HepG2 (cell line): ENCODE data around the gene CAST. TPM values are rescaled to one million over a fixed set of nuclear protein-coding genes. Genes with fewer than 3 reads are reported as not detected.

ENCODE experiments used
- ATAC-seq: fragments of 200-7000 bp; cut with Tn5 transposase; 3 replicates; pipeline ENCODE4 v1.9.1; 2020; ENCODE audit warnings: mild to moderate bottlenecking, moderate library complexity
- BruUV-seq: library from RNA; stranded (reverse); fragments of 400-500 nt; replicated peaks from 2 replicates; lab custom pipeline; 2021; lab: Mats Ljungman, UMichigan
- CTCF ChIA-PET: fragments of 300-600 bp; formaldehyde crosslinking; extraction: SDS; loops from one replicate; lab custom pipeline; 2021; ENCODE audit warnings: low total read pairs, inconsistent platforms, low intra/inter-chr PET ratio; lab: Yijun Ruan, JAX
- POLR2A ChIA-PET: fragments of 350-600 bp; sonication (Branson Sonifier 250); formaldehyde crosslinking; loops from one replicate; lab custom pipeline; 2020; ENCODE audit warnings: antibody characterized with exemption, inconsistent platforms; lab: Yijun Ruan, JAX
- DNase-seq: peaks from one replicate; pipeline ENCODE4 v3.0.0-alpha.2; 2015; ENCODE audit warnings: low spot score
- FAIRE-seq: peaks from 3 replicates; lab custom pipeline; 2011; peaks lifted over from hg19 to GRCh38; lab: Jason Lieb, UNC
- H2AFZ ChIP-seq: one replicate; pipeline ENCODE4 v1.6.1; 2011; ENCODE audit warnings: low read length, inconsistent platforms
- H3K27ac ChIP-seq: fragments of 300-600 bp; 3 replicates; pipeline ENCODE4 v1.8.0; 2011; ENCODE audit warnings: mixed run types, mild to moderate bottlenecking, mixed read lengths, low read length, inconsistent platforms; ENCODE audit not compliant: insufficient read depth; ENCODE audit errors: extremely low read length
- H3K27me3 ChIP-seq, 2 experiments: fragments of 200-600 bp in 1 of 2; 2 replicates in 1 of 2; 3 replicates in 1 of 2; pipeline versions ENCODE4 v1.6.0 to v1.8.0; 2011; ENCODE audit warnings: low read length in 2 of 2, mild to moderate bottlenecking in 2 of 2, moderate library complexity in 2 of 2, inconsistent platforms in 1 of 2; ENCODE audit not compliant: insufficient read depth in 2 of 2, control insufficient read depth in 1 of 2
- H3K36me3 ChIP-seq, 2 experiments: fragments of 200-600 bp in 1 of 2; replicated peaks in 1 of 2; 2 replicates in 1 of 2; 3 replicates in 1 of 2; pipeline versions ENCODE4 v1.5.1 to v1.8.0; 2011; ENCODE audit warnings: low read length in 2 of 2, inconsistent platforms in 1 of 2; ENCODE audit not compliant: insufficient read depth in 2 of 2, control insufficient read depth in 1 of 2
- H3K4me1 ChIP-seq: 2 replicates; pipeline ENCODE4 v1.5.1; 2012; ENCODE audit warnings: low read length, inconsistent platforms; ENCODE audit not compliant: insufficient read depth
- H3K4me2 ChIP-seq: 2 replicates; pipeline ENCODE4 v1.6.0; 2011; ENCODE audit warnings: low read depth, low read length, inconsistent platforms
- H3K4me3 ChIP-seq, 3 experiments: fragments of 200-600 bp in 1 of 3; sonication (generic), shearing (Covaris generic) in 1 of 3; replicated peaks in 1 of 3; 2 replicates each; pipeline ENCODE4 v1.5.1; 2011 to 2016; ENCODE audit warnings: low read length in 3 of 3, inconsistent platforms in 2 of 3, low read depth in 2 of 3, mild to moderate bottlenecking in 2 of 3, control low read depth in 1 of 3, mixed read lengths in 1 of 3; ENCODE audit not compliant: insufficient read depth in 1 of 3
- H3K79me2 ChIP-seq: one replicate; pipeline ENCODE4 v1.6.1; 2011; ENCODE audit warnings: low read length, inconsistent platforms; ENCODE audit not compliant: insufficient read depth
- H3K9ac ChIP-seq: 2 replicates; pipeline ENCODE4 v1.6.0; 2011; ENCODE audit warnings: mild to moderate bottlenecking, low read depth, low read length, inconsistent platforms; ENCODE audit not compliant: insufficient read depth
- H3K9me3 ChIP-seq: 2 replicates; pipeline ENCODE4 v1.5.1; 2012; ENCODE audit warnings: mild to moderate bottlenecking, low read length
- H4K20me1 ChIP-seq: 2 replicates; pipeline ENCODE4 v1.6.0; 2011; ENCODE audit warnings: inconsistent platforms, mild to moderate bottlenecking, low read length, moderate library complexity; ENCODE audit not compliant: insufficient read depth
- AKAP8 ChIP-seq: sonication (generic); formaldehyde crosslinking; IDR thresholded peaks from 2 replicates; pipeline ENCODE4 v1.5.1; 2020; ENCODE audit warnings: mild to moderate bottlenecking, missing genetic modification reagents
- JUND ChIP-seq: sonication (generic); formaldehyde crosslinking; IDR thresholded peaks from 2 replicates; pipeline ENCODE4 v1.8.0; 2022; ENCODE audit warnings: mild to moderate bottlenecking, missing genetic modification reagents
- KDM1A ChIP-seq: IDR thresholded peaks from 2 replicates; pipeline ENCODE4 v1.6.1; 2016; ENCODE audit warnings: missing compliant biosample characterization
- KDM2A ChIP-seq: sonication (generic); formaldehyde crosslinking; IDR thresholded peaks from 2 replicates; pipeline ENCODE4 v1.4.0; 2020; ENCODE audit warnings: low read depth, missing genetic modification reagents, borderline replicate concordance
- KLF6 ChIP-seq: IDR thresholded peaks from 2 replicates; pipeline ENCODE4 v1.8.0; 2016; ENCODE audit warnings: missing biosample characterization, missing genetic modification reagents
- MLLT10 ChIP-seq: sonication (generic); formaldehyde crosslinking; IDR thresholded peaks from 2 replicates; pipeline ENCODE4 v1.4.0; 2020; ENCODE audit warnings: missing genetic modification reagents
- ONECUT2 ChIP-seq: sonication (generic); formaldehyde crosslinking; IDR thresholded peaks from 2 replicates; pipeline ENCODE4 v1.4.0; 2020; ENCODE audit warnings: missing genetic modification reagents
- RAD51 ChIP-seq: fragments of 450-650 bp; IDR thresholded peaks from 2 replicates; pipeline ENCODE4 v1.6.1; 2016; ENCODE audit warnings: borderline replicate concordance
- TEAD2 ChIP-seq: sonication (generic); formaldehyde crosslinking; IDR thresholded peaks from 2 replicates; pipeline ENCODE4 v1.9.0; 2021; ENCODE audit warnings: missing genetic modification reagents
- ZBTB38 ChIP-seq: sonication (generic); formaldehyde crosslinking; IDR thresholded peaks from 2 replicates; pipeline ENCODE4 v1.5.1; 2020; ENCODE audit warnings: mild to moderate bottlenecking, missing genetic modification reagents
- ZNF329 ChIP-seq: sonication (generic); formaldehyde crosslinking; IDR thresholded peaks from 2 replicates; pipeline ENCODE4 v1.9.0; 2021; ENCODE audit warnings: low read depth, mild to moderate bottlenecking, missing genetic modification reagents
- ZNF333 ChIP-seq: sonication (generic); formaldehyde crosslinking; IDR thresholded peaks from 2 replicates; pipeline ENCODE4 v1.4.0; 2020; ENCODE audit warnings: mild to moderate bottlenecking, missing genetic modification reagents, borderline replicate concordance
- ZNF644 ChIP-seq: IDR thresholded peaks from 2 replicates; pipeline ENCODE4 v1.6.1; 2016; ENCODE audit warnings: low read depth
- ZNF652 ChIP-seq: IDR thresholded peaks from 2 replicates; pipeline ENCODE4 v1.6.1; 2016; ENCODE audit warnings: low read depth, borderline replicate concordance
- ZNF678 ChIP-seq: sonication (generic); formaldehyde crosslinking; IDR thresholded peaks from 2 replicates; pipeline ENCODE4 v1.4.0; 2020; ENCODE audit warnings: mild to moderate bottlenecking, missing genetic modification reagents
- ZSCAN20 ChIP-seq: sonication (generic); formaldehyde crosslinking; IDR thresholded peaks from 2 replicates; pipeline ENCODE4 v1.4.0; 2020; ENCODE audit warnings: missing genetic modification reagents, mild to moderate bottlenecking, borderline replicate concordance
- WGBS: methylation state at CpG from one replicate; pipeline ENCODE4 v1.1.6; 2017; ENCODE audit warnings: low lambda C conversion rate; 5-methylcytosine and 5-hydroxymethylcytosine counted together
- in situ Hi-C: cut with HindIII; loops from 2 replicates; pipeline ENCODE4 v1.10.0; 2017; ENCODE audit warnings: low pct_unique_long_range_greater_than_20kb; ENCODE audit not compliant: extremely low pct_ligation_motif_present
- intact Hi-C: fragments of 100-400 bp; cut with micrococcal nuclease; formaldehyde crosslinking; loops from one replicate; pipeline ENCODE4 v1.10.0; 2022; ENCODE audit not compliant: unreplicated experiment
- polyA plus RNA-seq, 8 experiments: library from polyadenylated mRNA; depleted of rRNA in 3 of 8; stranded (reverse) in 7 of 8; unstranded in 1 of 8; fragments of >200 nt; fragmentation: Illumina TruSeq in 4 of 8; extraction: Trizol in 4 of 8; gene quantifications; 2 replicates each; pipeline versions ENCODE4 v1.2.1 to v1.2.3, GENCODE V29; 2011 to 2016; ENCODE audit warnings: low read depth in 4 of 8, missing spikeins in 1 of 8, mixed read lengths in 1 of 8; ENCODE audit not compliant: insufficient read depth in 1 of 8
- total RNA-seq, 5 experiments: library from RNA; depleted of rRNA; stranded (reverse); fragments of >200 nt; fragmentation: Illumina TruSeq; extraction: Trizol; gene quantifications; 2 replicates each; pipeline ENCODE4 v1.2.3, GENCODE V29; 2016; ENCODE audit warnings: low read depth in 1 of 5
- TF ChIP-seq, protein P1 (sequence below): sonication (generic); formaldehyde crosslinking; IDR thresholded peaks from 2 replicates; pipeline ENCODE4 v1.4.0; 2020; ENCODE audit warnings: mild to moderate bottlenecking, missing genetic modification reagents, borderline replicate concordance

The CAST gene
- total and polyA plus RNA-seq, 2 of the 13 experiments (the other 11 are each of a cell fraction or from before 2014, with no cell fraction given), result 42.1 to 67.6 TPM

GRCh38 chr5:96709152-96709821 lies 47.1 kb downstream of the CAST start:
- no peak for FAIRE-seq
- BruUV-seq, result no TSS peak
- Histone ChIP-seq H3K27ac (no peak overlapping the region), H2AFZ (no peak overlapping the region), H3K4me3 (no peak overlapping the region), H3K9me3 (no peaks in the 10 kb centered on the region), H3K4me2 (no peak overlapping the region)
- POLR2A ChIA-PET, result no interaction called here
- intact Hi-C loops, result no loop called here
- TF ChIP-seq RAD51 (no peak), AKAP8 (CRISPR knock-in tag) (no peak), ZNF329 (no peak), JUND (no peak), KDM1A (no peak), ZSCAN20 (CRISPR knock-in tag) (no peak), KLF6 (no peak), ZNF644 (CRISPR knock-in tag) (no peak), TEAD2 (CRISPR knock-in tag) (no peak), MLLT10 (no peak), ONECUT2 (no peak), ZBTB38 (CRISPR knock-in tag) (no peak), ZNF333 (CRISPR knock-in tag) (no peak), ZNF678 (CRISPR knock-in tag) (no peak), ZNF652 (CRISPR knock-in tag) (no peak), KDM2A (CRISPR knock-in tag) (no peak)
- TF ChIP-seq, protein P1, sequence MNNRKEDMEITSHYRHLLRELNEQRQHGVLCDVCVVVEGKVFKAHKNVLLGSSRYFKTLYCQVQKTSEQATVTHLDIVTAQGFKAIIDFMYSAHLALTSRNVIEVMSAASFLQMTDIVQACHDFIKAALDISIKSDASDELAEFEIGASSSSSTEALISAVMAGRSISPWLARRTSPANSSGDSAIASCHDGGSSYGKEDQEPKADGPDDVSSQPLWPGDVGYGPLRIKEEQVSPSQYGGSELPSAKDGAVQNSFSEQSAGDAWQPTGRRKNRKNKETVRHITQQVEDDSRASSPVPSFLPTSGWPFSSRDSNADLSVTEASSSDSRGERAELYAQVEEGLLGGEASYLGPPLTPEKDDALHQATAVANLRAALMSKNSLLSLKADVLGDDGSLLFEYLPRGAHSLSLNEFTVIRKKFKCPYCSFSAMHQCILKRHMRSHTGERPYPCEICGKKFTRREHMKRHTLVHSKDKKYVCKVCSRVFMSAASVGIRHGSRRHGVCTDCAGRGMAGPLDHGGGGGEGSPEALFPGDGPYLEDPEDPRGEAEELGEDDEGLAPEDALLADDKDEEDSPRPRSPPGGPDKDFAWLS (CRISPR knock-in tag), result no peak
- TF ChIP-seq, all 625 proteins: peak for 0
- ATAC-seq (no peak), DNase-seq (no peak)
- 59% methylated on average over 3 of the region's 3 CpGs for WGBS
- H4K20me1 ChIP-seq, result peaks cover under 1% of the 10 kb centered on the region; the same call in 1 of the 2 replicates
- no peaks in the 10 kb centered on the region for H3K36me3 ChIP-seq
- in situ Hi-C loops, result no loop called here
- CTCF ChIA-PET, result no interaction called here
- peaks cover 40% of the 10 kb centered on the region for H3K4me1 ChIP-seq
- H3K9ac ChIP-seq, result no peak overlapping the region
- no peaks in the 10 kb centered on the region for H3K27me3 ChIP-seq
- H3K79me2 ChIP-seq, result peaks cover 49% of the 10 kb centered on the region
